ENCODE measurements around the gene STX4. TPM values are rescaled to one million over a fixed set of nuclear protein-coding genes. Genes with fewer than 3 reads are reported as not detected.
A peak's percentile ranks its signal among the peaks of the same experiment; 100 is the strongest.

STX4 gene
- total and polyA plus RNA-seq, 9 of the 15 experiments (the other 6 are each of a cell fraction or from before 2014, with no cell fraction given): 3.2 to 48.0 (median 21.5) TPM

GRCh38 chr16:30998852-30999761, 34.3 kb upstream of the STX4 start:
- POLR2A ChIA-PET: interaction anchor here (0.7 to 1.6 kb wide), 8 partner anchors 13 to 509 kb away, joined by 3 to 5 read pairs (median 4); partner anchors contain the start of genes FUS, RUSF1 and STX4
- WGBS (ENCODE audit: insufficient coverage, low coverage, missing lambda C conversion rate): 60% methylated on average over 6 of the region's 6 CpGs

More at GRCh38 chr16:30998852-30999761, 34.3 kb upstream of the STX4 start:
- no peak for TF ChIP-seq SMAD3 (CRISPR knock-in tag; conservative IDR thresholded peaks at IDR 0.05)
- TF ChIP-seq SMARCC2 (IDR thresholded peaks at IDR 0.05; ENCODE audit: low read depth): no peak
- no peak for TF ChIP-seq USF2 (CRISPR knock-in tag; IDR thresholded peaks at IDR 0.05)
- no peak for TF ChIP-seq ASH1L (IDR thresholded peaks at IDR 0.05; ENCODE audit: borderline replicate concordance, low read depth, partially characterized antibody)
- no peak for TF ChIP-seq ETS1 (conservative IDR thresholded peaks at IDR 0.05; ENCODE audit: control insufficient read depth, low read depth, low read length)
- no peak for TF ChIP-seq ZNF699 (CRISPR knock-in tag; IDR thresholded peaks at IDR 0.05; ENCODE audit: insufficient replicate concordance)
- TF ChIP-seq TSC22D4 (tag; IDR thresholded peaks at IDR 0.05): no peak
- no peak for TF ChIP-seq SIX5 (IDR thresholded peaks at IDR 0.05; ENCODE audit: borderline replicate concordance in 1 of 2, insufficient read depth in 1 of 2, low read depth in 1 of 2, low read length in 2 of 2)
- no peak for TF ChIP-seq ADNP (tag; IDR thresholded peaks at IDR 0.05)
- TF ChIP-seq ZNF41 (CRISPR knock-in tag; conservative IDR thresholded peaks at IDR 0.05): no peak
- no peak for TF ChIP-seq NONO (IDR thresholded peaks at IDR 0.05; ENCODE audit: low read depth in 2 of 2, low read length in 1 of 2)
- no peak for TF ChIP-seq PURB (CRISPR knock-in tag; IDR thresholded peaks at IDR 0.05; ENCODE audit: low read depth)
- no peak for TF ChIP-seq ZNF140 (CRISPR knock-in tag; IDR thresholded peaks at IDR 0.05)
- no peak for TF ChIP-seq IRF1 (CRISPR knock-in tag; IDR thresholded peaks at IDR 0.05; ENCODE audit: borderline replicate concordance)
- no peak for TF ChIP-seq BACH1 (tag; IDR thresholded peaks at IDR 0.05)
- no peak overlapping the region for H3K4me2 ChIP-seq (ENCODE audit: insufficient read depth, low read length)
- intact Hi-C loops (cut with micrococcal nuclease): no loop called here
- H3K9me3 ChIP-seq (replicated peaks; ENCODE audit: control insufficient read depth, insufficient read depth, low read depth, low read length): no peaks in the 10 kb centered on the region
- no peaks in the 10 kb centered on the region for H3K9me1 ChIP-seq (ENCODE audit: control insufficient read depth, insufficient read depth, low read length)
- H4K20me1 ChIP-seq (replicated peaks; ENCODE audit: control insufficient read depth, insufficient read depth, low read length): no peaks in the 10 kb centered on the region
- CTCF ChIA-PET (ENCODE audit: low intra/inter-chr PET ratio): no interaction called here
- no TSS peak for BruUV-seq (replicated peaks)
- in situ Hi-C loops (cut with MboI): loop anchor here (10.0 to 25.0 kb wide), 2 partner anchors 316 to 438 kb away; partner anchors contain the start of genes COX6A2 and ZNF843
- H3K4me1 ChIP-seq (replicated peaks in 1 of 2; ENCODE audit: control insufficient read depth in 2 of 2, insufficient read depth in 2 of 2, low read length in 2 of 2): peaks cover 36 to 43% of the 10 kb centered on the region in 2 experiments
- H3K27me3 ChIP-seq (ENCODE audit: control insufficient read depth in 2 of 2, insufficient read depth in 2 of 2, low read length in 2 of 2): no peaks in the 10 kb centered on the region
- no peak overlapping the region for H3K4me3 ChIP-seq
- peak overlapping the region; percentile 65; the same call in 1 of the 2 replicates for H2AFZ ChIP-seq (ENCODE audit: low read depth, low read length)
- H3K79me2 ChIP-seq (ENCODE audit: control insufficient read depth, insufficient read depth, low read length): peaks cover 3% of the 10 kb centered on the region; the same call in 2 of the 3 replicates
- H3K27ac ChIP-seq (ENCODE audit: extremely low read depth, low read depth, low read length): no peak overlapping the region; the same call in 2 of the 3 replicates
- H3K9ac ChIP-seq (ENCODE audit: insufficient read depth in 1 of 2, low read depth in 2 of 2, low read length in 2 of 2): peak overlapping the region in 1 of 2 experiments; percentile 70; a peak in 1 of 4 replicates
- no peak for DNase-seq (ENCODE audit: extremely low read depth in 1 of 4, low spot score in 3 of 4)
- FAIRE-seq: no peak
- H3K36me3 ChIP-seq (ENCODE audit: control insufficient read depth, insufficient read depth, low read length): no peaks in the 10 kb centered on the region
- ATAC-seq: no peak

Data from K562 (cell line).